Measurements from ENCODE around the gene FAM200C.

The FAM200C gene

DNA sequence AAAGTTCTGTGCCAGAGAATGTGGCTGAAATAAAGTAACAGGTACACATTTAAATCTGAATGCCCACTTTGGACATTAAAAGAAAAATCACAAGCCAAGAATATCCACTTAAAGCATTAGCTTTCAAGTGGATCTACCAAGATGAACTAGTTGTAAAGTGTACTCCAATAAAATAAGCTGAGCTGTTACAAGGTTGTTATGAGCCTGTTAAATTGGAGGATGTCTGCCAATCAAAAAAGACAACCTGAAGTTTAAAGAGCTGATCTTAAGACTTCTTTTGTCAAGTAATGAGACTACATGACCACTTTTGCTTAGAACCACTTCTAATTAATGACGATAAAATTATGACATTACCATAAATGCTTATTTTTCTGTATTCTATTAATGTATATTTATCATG lies 2.4 kb downstream of the FAM200C start:
- Histone ChIP-seq H2AFZ (ENCODE audit: low read depth, low read length) (no peak overlapping the region), H3K9me3 (ENCODE audit: insufficient read depth, low read length) (no peaks in the 10 kb centered on the region), H3K4me2 (ENCODE audit: low read length) (no peak overlapping the region), H3K4me3 (ENCODE audit: low read length) (no peak overlapping the region), H4K20me1 (ENCODE audit: insufficient read depth, low read length) (no peaks in the 10 kb centered on the region), H3K9ac (ENCODE audit: low read length) (no peak overlapping the region), H3K27ac (ENCODE audit: low read length) (no peak overlapping the region), H3K4me1 (ENCODE audit: low read length) (peaks cover 4% of the 10 kb centered on the region; the same call in 1 of the 2 replicates), H3K27me3 (ENCODE audit: low read depth, low read length) (no peaks in the 10 kb centered on the region), H3K36me3 (replicated peaks; ENCODE audit: low read depth, low read length) (no peaks in the 10 kb centered on the region), H3K79me2 (ENCODE audit: low read length) (no peaks in the 10 kb centered on the region)
- TF ChIP-seq, protein P1, sequence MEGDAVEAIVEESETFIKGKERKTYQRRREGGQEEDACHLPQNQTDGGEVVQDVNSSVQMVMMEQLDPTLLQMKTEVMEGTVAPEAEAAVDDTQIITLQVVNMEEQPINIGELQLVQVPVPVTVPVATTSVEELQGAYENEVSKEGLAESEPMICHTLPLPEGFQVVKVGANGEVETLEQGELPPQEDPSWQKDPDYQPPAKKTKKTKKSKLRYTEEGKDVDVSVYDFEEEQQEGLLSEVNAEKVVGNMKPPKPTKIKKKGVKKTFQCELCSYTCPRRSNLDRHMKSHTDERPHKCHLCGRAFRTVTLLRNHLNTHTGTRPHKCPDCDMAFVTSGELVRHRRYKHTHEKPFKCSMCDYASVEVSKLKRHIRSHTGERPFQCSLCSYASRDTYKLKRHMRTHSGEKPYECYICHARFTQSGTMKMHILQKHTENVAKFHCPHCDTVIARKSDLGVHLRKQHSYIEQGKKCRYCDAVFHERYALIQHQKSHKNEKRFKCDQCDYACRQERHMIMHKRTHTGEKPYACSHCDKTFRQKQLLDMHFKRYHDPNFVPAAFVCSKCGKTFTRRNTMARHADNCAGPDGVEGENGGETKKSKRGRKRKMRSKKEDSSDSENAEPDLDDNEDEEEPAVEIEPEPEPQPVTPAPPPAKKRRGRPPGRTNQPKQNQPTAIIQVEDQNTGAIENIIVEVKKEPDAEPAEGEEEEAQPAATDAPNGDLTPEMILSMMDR (IDR thresholded peaks at IDR 0.05; ENCODE audit: low read depth, low read length): no peak
- TF ChIP-seq EZH2phosphoT487 (IDR thresholded peaks at IDR 0.05; ENCODE audit: low read depth): no peak

DNA sequence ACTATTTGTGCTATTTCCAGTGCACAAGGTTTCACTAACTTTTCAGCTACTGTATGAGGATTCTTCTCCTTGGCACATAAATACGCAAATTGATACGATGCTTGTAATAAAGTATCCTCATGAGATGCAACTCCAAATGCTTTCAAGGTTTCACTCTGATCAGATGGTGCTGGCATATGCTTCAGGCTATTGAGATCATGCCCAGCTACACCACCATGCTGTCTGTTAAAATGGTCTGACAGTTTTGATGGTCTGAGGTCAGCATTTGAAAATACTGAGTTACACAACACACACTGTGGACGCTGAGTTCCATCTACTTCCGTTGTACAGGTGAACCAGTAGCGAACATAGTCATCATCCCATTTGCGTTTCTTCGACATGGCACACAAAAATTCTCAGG lies 4.7 kb downstream of the FAM200C start:
- Histone ChIP-seq H3K27me3 (ENCODE audit: low read depth, low read length) (no peaks in the 10 kb centered on the region), H3K4me3 (ENCODE audit: low read length) (no peak overlapping the region), H3K36me3 (replicated peaks; ENCODE audit: low read depth, low read length) (no peaks in the 10 kb centered on the region), H3K9me3 (ENCODE audit: insufficient read depth, low read length) (no peaks in the 10 kb centered on the region), H4K20me1 (ENCODE audit: insufficient read depth, low read length) (no peaks in the 10 kb centered on the region), H2AFZ (ENCODE audit: low read depth, low read length) (no peak overlapping the region), H3K4me2 (ENCODE audit: low read length) (no peak overlapping the region), H3K9ac (ENCODE audit: low read length) (no peak overlapping the region), H3K4me1 (ENCODE audit: low read length) (peaks cover 4% of the 10 kb centered on the region; the same call in 1 of the 2 replicates), H3K79me2 (ENCODE audit: low read length) (no peaks in the 10 kb centered on the region), H3K27ac (ENCODE audit: low read length) (no peak overlapping the region)
- TF ChIP-seq, protein P1 (IDR thresholded peaks at IDR 0.05; ENCODE audit: low read depth, low read length): no peak
- no peak for TF ChIP-seq EZH2phosphoT487 (IDR thresholded peaks at IDR 0.05; ENCODE audit: low read depth)

DNA sequence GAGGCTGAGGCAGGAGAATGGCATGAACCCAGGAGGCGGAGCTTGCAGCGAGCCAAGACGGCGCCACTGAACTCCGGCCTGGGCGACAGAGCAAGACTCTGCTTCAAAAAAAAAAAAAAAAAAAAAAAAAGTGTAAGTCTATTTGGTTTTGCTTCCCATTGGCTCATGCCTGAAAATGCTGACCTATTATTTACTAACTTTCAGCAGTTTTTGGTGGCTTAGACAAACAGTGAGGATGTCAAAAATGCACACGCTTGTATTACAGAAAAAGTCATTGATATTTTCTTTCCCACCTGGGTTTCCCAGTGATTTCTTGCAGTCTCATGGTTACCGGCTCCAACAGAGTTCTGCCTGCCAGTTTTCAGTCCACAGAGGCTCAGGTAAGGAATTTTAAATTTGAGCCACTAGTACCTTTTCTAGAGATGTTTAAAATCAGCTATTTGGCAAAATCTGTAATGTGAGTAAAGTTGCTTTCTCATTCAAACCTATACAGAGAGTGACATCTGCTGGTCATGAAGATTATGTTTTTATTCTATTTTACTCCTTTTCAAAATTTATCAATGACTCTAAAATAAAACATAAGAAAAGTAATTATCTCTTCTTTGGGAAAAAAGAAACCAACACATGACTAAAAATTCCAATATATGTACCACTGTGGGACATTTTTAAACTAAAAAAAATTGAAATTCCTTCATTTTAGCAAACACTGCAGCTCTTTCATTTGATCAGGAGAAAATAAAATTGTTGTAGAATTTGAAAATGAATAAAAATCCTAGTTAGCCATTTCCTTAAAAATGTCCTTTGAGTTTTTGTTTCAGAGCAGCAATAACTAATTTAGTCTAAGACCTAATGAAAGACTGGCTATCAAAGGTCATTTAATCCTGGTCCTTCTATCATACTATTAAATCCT lies 8.8 kb downstream of the FAM200C start:
- Histone ChIP-seq H3K4me1 (ENCODE audit: low read length) (no peaks in the 10 kb centered on the region), H3K4me2 (ENCODE audit: low read length) (no peak overlapping the region), H3K9me3 (ENCODE audit: insufficient read depth, low read length) (no peaks in the 10 kb centered on the region), H3K79me2 (ENCODE audit: low read length) (no peaks in the 10 kb centered on the region), H3K9ac (ENCODE audit: low read length) (no peak overlapping the region), H3K27ac (ENCODE audit: low read length) (no peak overlapping the region), H3K4me3 (ENCODE audit: low read length) (no peak overlapping the region), H4K20me1 (ENCODE audit: insufficient read depth, low read length) (no peaks in the 10 kb centered on the region), H3K27me3 (ENCODE audit: low read depth, low read length) (no peaks in the 10 kb centered on the region), H2AFZ (ENCODE audit: low read depth, low read length) (no peak overlapping the region), H3K36me3 (replicated peaks; ENCODE audit: low read depth, low read length) (no peaks in the 10 kb centered on the region)
- TF ChIP-seq, protein P1 (IDR thresholded peaks at IDR 0.05; ENCODE audit: low read depth, low read length): peak; percentile 55
- TF ChIP-seq EZH2phosphoT487 (IDR thresholded peaks at IDR 0.05; ENCODE audit: low read depth): no peak

DNA sequence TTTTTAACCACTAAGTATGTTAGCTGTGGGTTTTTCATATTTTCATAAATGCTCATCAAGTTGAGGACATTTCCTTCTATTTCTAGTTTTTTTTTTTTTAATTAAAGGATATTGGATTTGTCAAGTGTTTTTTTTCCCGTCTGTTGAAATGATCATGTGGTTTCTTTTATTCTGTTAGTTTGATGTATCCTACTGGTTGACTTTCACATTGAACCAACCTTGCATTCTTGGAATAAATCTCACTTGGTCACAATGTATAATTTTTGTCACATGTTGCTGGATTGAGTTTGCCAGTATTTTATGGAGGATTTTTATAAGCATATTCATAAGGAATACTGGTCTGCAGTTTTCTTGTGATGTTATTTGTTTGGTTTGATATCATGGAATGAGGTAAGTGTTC lies 12.4 kb downstream of the FAM200C start:
- H3K36me3 ChIP-seq (replicated peaks; ENCODE audit: low read depth, low read length): no peaks in the 10 kb centered on the region
- no peak for TF ChIP-seq EZH2phosphoT487 (IDR thresholded peaks at IDR 0.05; ENCODE audit: low read depth)
- TF ChIP-seq, protein P1 (IDR thresholded peaks at IDR 0.05; ENCODE audit: low read depth, low read length): no peak
- H3K9me3 ChIP-seq (ENCODE audit: insufficient read depth, low read length): no peaks in the 10 kb centered on the region
- H2AFZ ChIP-seq (ENCODE audit: low read depth, low read length): no peak overlapping the region
- H3K4me2 ChIP-seq (ENCODE audit: low read length): no peak overlapping the region
- no peaks in the 10 kb centered on the region for H4K20me1 ChIP-seq (ENCODE audit: insufficient read depth, low read length)
- H3K4me3 ChIP-seq (ENCODE audit: low read length): no peak overlapping the region
- no peak overlapping the region for H3K9ac ChIP-seq (ENCODE audit: low read length)
- H3K27me3 ChIP-seq (ENCODE audit: low read depth, low read length): no peaks in the 10 kb centered on the region
- no peak overlapping the region for H3K27ac ChIP-seq (ENCODE audit: low read length)
- no peaks in the 10 kb centered on the region for H3K4me1 ChIP-seq (ENCODE audit: low read length)
- H3K79me2 ChIP-seq (ENCODE audit: low read length): no peaks in the 10 kb centered on the region
